Measurements from ENCODE around the gene IQCN. TPM values are rescaled to one million over a fixed set of nuclear protein-coding genes. Genes with fewer than 3 reads are reported as not detected.

Gene IQCN
- total and polyA plus RNA-seq, 12 donors = 0.17 to 7.8 (median 0.96) TPM

DNA sequence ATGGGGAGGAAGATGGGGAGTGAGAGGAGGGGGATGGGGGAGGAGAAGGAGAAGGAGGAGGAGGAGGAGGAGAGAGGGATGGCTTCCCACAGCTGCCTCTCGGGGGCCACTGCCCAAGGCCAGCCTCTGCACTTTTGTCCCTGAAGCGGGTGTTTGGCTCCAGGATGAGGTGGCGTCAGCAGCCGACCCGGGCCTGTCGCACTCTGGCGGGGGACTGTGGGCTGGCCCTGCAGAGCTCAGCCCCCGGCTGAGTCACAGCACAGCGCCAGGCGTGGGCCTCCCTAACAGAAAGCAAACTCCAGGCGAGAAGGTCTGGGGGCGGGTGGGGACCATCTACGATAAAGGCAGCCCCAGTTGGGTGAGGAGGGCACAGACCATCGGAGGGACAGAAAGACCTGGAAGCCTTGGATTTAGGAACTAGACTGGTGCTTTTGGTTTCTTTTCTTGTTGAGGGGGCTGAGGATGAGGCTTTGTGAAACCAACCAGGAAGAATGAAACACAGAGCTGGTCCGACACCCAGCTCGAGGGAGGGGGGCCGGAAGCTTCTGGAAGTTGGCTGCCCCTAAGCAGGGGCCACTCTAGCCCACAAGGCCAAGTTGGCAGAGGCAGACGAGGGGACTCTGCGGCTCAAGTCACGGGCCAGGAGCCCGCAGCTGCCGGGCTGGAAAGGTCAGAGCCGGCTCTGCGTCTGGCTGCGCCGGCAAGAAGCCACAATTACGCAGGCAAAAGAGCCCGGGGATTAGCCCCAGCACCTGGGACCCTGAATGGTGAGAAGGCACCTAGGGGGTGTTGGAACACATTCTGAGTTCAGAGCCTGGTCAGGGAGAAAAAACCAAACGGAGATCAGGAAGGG, 30.4 kb upstream of the IQCN start:
- H3K36me3 ChIP-seq = peaks cover 0 to 32% (median 6%) of the 10 kb centered on the region in 9 donors
- H3K4me1 ChIP-seq = peaks cover 24 to 74% (median 60%) of the 10 kb centered on the region in 9 donors
- H3K27me3 ChIP-seq = no peaks in the 10 kb centered on the region
- TF ChIP-seq, protein P1, sequence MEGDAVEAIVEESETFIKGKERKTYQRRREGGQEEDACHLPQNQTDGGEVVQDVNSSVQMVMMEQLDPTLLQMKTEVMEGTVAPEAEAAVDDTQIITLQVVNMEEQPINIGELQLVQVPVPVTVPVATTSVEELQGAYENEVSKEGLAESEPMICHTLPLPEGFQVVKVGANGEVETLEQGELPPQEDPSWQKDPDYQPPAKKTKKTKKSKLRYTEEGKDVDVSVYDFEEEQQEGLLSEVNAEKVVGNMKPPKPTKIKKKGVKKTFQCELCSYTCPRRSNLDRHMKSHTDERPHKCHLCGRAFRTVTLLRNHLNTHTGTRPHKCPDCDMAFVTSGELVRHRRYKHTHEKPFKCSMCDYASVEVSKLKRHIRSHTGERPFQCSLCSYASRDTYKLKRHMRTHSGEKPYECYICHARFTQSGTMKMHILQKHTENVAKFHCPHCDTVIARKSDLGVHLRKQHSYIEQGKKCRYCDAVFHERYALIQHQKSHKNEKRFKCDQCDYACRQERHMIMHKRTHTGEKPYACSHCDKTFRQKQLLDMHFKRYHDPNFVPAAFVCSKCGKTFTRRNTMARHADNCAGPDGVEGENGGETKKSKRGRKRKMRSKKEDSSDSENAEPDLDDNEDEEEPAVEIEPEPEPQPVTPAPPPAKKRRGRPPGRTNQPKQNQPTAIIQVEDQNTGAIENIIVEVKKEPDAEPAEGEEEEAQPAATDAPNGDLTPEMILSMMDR (IDR thresholded peaks at IDR 0.05) = peak in 2 of 9 donors; percentile 26 to 28
- H3K9me3 ChIP-seq = no peaks in the 10 kb centered on the region
- WGBS, 2 donors = 2 to 5% methylated on average over 29 of the region's 29 CpGs
- intact Hi-C loops (cut with DNase I) = loop anchor here in 4 of 10 donors (1.0 to 2.0 kb wide), 4 partner anchors 18 to 24 kb away; partner anchors contain the start of genes LSM4 (in 3 of the 4) and JUND (in 2 of the 4)
- ATAC-seq (peak; percentile 83 to 91 (median 87)), DNase-seq (peak; percentile 89)
- H3K27ac ChIP-seq = peak overlapping the region; percentile 90 to 100 (median 98)
- H3K4me3 ChIP-seq = peak overlapping the region; percentile 6 to 59 (median 47)

DNA sequence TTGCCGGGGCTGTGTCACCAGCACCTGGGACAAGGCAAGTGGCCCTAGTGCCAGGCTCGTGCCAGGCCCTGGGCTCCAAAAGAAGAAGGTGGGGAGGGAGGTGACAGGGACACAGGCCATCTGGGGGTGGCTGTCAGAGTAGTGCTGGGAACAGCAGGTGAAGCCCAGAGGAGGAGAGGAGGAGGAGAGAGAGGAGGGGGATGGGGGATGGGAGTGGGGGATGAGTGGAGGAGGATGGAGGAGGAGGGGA, 29.9 kb upstream of the IQCN start:
- Histone ChIP-seq H3K9me3 (no peaks in the 10 kb centered on the region), H3K27me3 (no peaks in the 10 kb centered on the region), H3K36me3 (peaks cover 0 to 27% (median 3%) of the 10 kb centered on the region in 9 donors), H3K4me1 (peaks cover 24 to 74% (median 60%) of the 10 kb centered on the region in 9 donors), H3K27ac (peak overlapping the region; percentile 90 to 100 (median 98)), H3K4me3 (peak overlapping the region in 8 of 10 donors; percentile 19 to 59 (median 50))
- ATAC-seq (peak in 6 of 8 donors; percentile 10 to 43 (median 38)), DNase-seq (peak in 1 of 2 donors; percentile 55)
- TF ChIP-seq, protein P1 (IDR thresholded peaks at IDR 0.05) = no peak
- WGBS, 2 donors = 6 to 13% methylated on average over 2 of the region's 2 CpGs
- intact Hi-C loops (cut with DNase I) = loop anchor here in 4 of 10 donors (1.0 to 2.0 kb wide), 4 partner anchors 19 to 23 kb away; partner anchors contain the start of genes LSM4 (in 3 of the 4) and JUND (in 2 of the 4)

DNA sequence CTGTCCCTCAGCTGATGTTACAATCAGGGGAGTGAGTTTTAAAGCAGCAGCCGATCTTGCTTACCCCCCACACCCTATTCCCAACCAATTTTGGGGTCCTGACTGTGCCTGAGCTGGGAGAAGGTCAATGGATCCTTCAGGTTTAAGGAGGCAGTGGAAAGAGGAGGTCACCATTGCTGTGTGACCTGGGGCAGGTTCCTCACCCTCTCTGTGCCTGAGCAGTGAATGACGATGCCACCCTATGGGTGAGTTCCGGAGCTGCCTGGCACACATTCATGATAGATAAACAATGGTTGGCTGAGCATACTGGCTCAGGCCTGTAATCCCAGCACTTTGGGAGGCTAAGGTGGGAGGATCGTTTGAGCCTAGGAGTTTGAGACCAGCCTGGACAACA, 27.5 kb upstream of the IQCN start:
- Histone ChIP-seq H3K27me3 (no peaks in the 10 kb centered on the region), H3K4me1 (peaks cover 24 to 67% (median 54%) of the 10 kb centered on the region in 9 donors), H3K27ac (peak overlapping the region in 9 of 10 donors; percentile 74 to 100 (median 98)), H3K36me3 (peaks cover 0 to 5% (median 0%) of the 10 kb centered on the region in 9 donors), H3K4me3 (no peak overlapping the region), H3K9me3 (no peaks in the 10 kb centered on the region)
- ATAC-seq = no peak
- intact Hi-C loops (cut with DNase I) = no loop called here
- TF ChIP-seq, protein P1 (IDR thresholded peaks at IDR 0.05) = no peak
- 60 to 75% methylated on average over 4 of the region's 4 CpGs for WGBS, 2 donors
- DNase-seq = no peak

DNA sequence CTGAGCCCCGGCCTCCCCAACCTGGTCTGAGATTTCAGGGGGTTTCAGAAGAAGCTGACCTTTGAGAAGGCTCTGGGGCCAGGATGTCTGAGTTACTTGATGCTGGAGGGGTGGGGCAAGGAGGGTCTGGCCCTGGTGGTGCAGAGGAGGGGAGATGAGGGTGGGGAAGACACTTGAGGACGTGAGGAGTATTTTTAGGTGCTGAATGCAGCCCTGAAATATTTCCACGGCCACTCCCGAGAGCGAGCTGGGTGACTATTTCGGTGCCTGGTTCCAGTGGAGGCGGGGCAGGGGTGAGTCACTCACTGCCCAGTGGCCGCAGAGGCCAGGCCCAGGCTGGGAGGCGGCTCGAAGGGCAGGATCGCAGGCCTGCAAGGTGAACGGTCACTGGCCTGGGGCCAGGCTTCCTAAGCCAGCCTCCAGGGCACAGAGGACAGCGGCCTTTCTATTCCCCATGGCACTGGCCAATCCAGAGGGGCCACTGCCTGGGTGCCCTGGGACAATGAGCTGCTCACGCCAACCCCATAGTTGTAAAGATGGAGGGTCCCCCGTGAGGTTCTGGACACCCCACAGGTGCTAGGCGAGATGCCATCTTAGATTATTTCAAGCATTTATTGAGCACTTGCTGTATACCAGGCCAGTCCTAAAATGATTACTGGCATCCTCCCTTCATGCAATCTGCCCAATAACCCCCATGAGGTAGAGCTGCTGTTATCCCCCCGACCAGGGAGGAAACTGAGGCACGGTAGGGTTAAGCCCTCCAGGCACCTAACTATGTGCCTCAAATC, 26.9 kb upstream of the IQCN start:
- Histone ChIP-seq H3K4me1 (peaks cover 24 to 61% (median 49%) of the 10 kb centered on the region in 9 donors), H3K36me3 (peaks cover 0 to 2% (median 0%) of the 10 kb centered on the region in 9 donors), H3K4me3 (no peak overlapping the region), H3K9me3 (no peaks in the 10 kb centered on the region), H3K27me3 (no peaks in the 10 kb centered on the region), H3K27ac (peak overlapping the region; percentile 74 to 100 (median 98))
- TF ChIP-seq, protein P1 (IDR thresholded peaks at IDR 0.05) = no peak
- intact Hi-C loops (cut with DNase I) = no loop called here
- ATAC-seq = peak; percentile 27 to 77 (median 52)
- peak; percentile 82 to 84 for DNase-seq
- WGBS, 2 donors = 40 to 43% methylated on average over 18 of the region's 18 CpGs
